ENCODE measurements around the gene C9orf78.

C9orf78 gene

DNA sequence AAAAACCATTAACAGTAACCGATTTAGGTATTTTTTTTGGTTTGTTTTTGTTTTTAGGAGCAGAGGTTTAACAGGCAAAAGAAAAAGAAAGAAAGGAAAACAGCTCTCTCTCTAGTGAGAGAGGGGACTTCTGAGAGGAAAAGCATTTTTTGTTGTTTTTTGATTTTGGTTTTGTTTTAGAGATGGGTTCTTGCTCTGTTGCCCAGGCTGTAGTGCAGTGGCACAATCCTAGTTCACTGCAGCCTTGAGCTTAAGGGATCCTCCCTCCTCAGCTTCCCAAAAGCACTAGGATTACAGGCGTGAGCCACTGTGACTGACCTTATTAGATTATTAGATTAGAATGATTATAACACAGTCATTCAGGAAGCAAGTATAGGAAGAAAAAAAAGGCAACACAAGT, 10.3 kb upstream of the C9orf78 start:
- no peak for DNase-seq (ENCODE audit: low read depth)

GRCh38 chr9:129841071-129841470, 6.0 kb upstream of the C9orf78 start:
- no peak for DNase-seq (ENCODE audit: low read depth)

GRCh38 chr9:129840034-129840433, 5.0 kb upstream of the C9orf78 start:
- no peak for DNase-seq (ENCODE audit: low read depth)

- no peak for DNase-seq (ENCODE audit: low read depth)
Observed at GRCh38 chr9:129839324-129840023, 4.4 kb upstream of the C9orf78 start.

GRCh38 chr9:129838707-129839259, 3.7 kb upstream of the C9orf78 start:
- no peak for DNase-seq (ENCODE audit: low read depth)

GRCh38 chr9:129836311-129837007, 1.4 kb upstream of the C9orf78 start:
- peak; percentile 25 for DNase-seq (ENCODE audit: low read depth)

- no peak for DNase-seq (ENCODE audit: low read depth)
Observed at GRCh38 chr9:129835860-129836223, 767 bp upstream of the C9orf78 start.

DNA sequence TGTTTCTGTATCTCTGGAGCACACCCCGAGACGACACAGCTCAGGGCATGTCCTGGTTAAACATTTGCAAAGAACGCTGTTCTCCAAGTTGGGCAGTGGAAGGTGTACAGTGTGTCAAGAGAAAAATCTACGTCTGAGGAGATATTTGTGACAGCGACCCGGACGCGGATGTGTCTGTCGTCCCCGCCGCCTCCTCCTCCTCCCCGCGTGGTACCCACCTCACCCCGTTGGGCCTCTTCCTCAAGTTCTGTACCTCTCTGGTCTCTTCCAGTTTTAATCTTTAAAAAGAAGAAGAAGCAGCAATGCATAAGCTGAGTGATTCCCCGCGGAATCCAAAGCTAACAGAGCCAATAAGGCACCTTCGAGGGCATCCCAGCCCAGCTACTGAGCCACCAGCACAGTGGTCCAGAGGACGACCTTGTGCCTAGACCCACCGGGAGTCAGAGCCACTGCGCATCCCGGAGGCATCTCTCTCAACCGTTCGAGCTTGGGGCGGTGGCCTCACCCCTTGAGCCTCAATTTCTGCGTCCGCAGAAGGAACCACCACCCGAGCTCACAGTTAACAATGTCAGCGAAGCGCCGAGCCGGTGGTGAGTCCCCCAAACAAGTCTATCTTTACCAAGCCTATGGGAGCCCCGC, 467 bp downstream of the C9orf78 start:
- peak; percentile 9 for DNase-seq (ENCODE audit: low read depth)

GRCh38 chr9:129832982-129833381, 2.1 kb downstream of the C9orf78 start:
- DNase-seq (ENCODE audit: low read depth), result no peak

DNA sequence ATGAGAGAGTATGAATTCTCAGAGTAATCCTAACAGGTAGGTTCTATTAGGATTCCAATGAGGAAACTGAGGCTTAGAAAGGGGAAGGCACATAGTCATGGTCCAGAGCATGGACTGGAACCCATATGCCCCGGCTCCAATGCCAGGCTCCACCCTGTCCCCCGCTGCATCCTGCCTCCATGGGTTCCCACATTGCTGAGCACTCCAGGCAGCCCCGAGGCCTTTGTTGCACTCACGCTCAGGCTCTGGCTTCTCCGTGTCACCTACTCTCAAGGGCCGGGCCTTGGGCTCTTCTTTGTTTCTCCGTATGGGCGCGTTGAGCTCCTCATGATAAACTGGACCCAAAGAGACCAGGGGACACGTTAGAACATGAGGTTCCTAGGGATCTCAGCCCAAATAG, 6.1 kb downstream of the C9orf78 start:
- DNase-seq (ENCODE audit: low read depth), result no peak

GRCh38 chr9:129828051-129828450, 7.0 kb downstream of the C9orf78 start:
- DNase-seq (ENCODE audit: low read depth), result no peak

DNA sequence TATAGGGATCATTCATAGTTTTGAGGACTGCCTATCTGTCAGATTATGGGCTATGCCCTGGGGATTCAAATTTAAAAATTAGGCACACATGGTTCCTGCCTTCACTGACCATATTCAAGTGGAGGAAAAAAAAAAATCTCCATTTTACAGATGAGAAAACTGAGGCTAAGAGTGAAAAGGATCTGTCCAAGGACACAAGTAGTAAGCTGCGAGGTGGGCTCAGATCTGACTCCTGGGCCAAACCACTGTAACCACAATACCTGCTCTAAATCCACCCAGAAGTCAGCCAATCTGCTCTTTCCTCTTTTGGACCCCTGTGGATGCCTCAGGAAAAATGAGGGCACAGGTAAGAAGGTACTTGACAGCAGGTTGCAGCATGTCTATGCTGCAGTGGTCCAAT, 8.3 kb downstream of the C9orf78 start:
- DNase-seq (ENCODE audit: low read depth), result no peak

DNA sequence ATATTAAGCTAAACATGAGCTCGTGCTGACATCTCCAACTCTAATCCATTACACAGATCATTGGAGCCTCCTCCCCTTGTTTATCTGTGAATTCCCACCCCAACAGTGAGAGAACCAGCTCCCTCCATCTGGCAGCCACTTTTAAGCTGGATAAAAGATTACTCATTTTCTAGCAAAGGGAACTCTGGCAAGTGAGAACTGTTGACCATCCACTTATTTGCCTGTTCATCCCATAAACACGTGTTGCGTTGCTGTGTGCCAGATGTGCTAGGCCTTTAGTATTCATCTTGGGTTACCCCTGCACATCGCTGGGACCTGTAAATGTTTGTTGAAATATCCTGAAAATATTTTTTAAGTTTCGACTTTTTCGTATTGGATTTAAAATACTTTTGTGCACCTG, 8.7 kb downstream of the C9orf78 start:
- no peak for DNase-seq (ENCODE audit: low read depth)

DNA sequence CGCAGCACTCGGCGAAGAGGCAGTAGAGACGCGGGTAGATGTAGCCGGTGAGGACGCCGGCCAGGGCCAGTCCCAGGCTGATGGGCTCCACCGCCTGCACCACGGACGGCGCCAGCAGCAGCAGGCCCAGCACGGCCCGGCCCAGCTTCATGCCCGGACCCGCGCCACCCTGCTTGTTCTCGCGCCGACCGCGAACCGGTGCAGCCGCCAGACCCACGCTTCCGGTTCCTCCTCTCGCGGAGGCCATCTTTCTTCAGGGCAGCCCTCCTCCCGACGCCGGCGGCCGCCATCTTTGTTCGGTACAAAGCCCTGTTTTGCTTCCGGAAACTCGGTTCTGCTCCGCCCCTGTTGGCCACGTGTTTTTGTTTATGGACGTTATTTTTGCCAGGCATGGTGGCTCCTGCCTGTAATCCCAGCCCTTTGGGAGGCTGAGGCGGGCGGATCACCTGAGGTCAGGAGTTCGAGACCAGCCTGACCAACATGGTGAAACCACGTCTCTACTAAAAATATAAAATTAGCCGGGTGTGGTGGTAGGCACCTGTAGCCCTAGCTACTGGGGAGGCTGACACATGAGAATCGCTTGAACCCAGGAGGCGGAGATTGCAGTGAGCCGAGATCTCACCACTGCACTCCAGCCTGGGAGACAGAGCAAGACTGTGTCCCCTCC, 11.0 kb downstream of the C9orf78 start, which contains the start of gene TOR1A:
TOR1A (minus strand) TSS at position 202 of the 667 bp plus-strand sequence; CDS start at position 151, 51 bp downstream.
- DNase-seq (ENCODE audit: low read depth), result peak; percentile 86

- no peak for DNase-seq (ENCODE audit: low read depth)
Observed at GRCh38 chr9:129823542-129823934, 11.5 kb downstream of the C9orf78 start.

GRCh38 chr9:129822898-129823541, 12.1 kb downstream of the C9orf78 start:
- no peak for DNase-seq (ENCODE audit: low read depth)

GRCh38 chr9:129816501-129817435, 18.3 kb downstream of the C9orf78 start:
- no peak for DNase-seq (ENCODE audit: low read depth)

GRCh38 chr9:129815278-129815677, 19.8 kb downstream of the C9orf78 start:
- DNase-seq (ENCODE audit: low read depth), result no peak

DNA sequence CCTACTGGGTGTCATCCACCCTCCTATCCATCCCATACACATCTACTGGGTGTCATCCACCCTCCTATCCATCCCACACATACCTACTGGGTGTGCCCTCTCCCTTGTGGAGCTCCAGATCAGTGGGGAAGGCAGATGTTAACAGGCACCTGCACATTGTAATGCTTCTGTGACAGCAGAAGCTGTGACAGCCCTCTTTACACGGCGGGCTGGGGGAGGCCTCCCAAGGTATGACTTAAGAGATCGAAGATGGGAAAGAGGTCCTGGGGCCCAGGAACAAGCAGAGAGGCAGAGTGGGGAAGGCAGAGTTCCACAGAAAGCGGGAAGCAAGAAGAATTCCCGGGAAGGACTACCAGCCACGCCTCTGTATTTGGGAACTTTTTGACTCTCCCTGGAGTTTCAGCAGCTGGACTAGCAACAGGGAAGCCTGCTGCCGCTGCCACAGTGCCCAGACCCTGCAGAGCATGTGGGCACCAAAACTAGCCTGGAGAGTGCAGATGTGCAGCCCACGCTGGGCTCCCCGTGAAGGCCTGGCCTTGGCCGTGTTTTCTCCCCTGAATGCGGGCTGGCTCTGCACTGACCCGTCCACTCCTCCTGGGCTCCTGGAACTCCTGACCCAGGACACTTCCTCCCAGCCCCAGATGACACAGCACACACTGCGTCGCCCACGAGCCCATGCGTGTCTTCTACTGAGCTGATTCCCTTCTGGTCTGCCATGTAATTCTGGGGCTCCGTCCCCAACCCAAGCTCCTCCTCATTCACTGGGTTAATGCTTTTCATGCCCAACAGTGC, 20.4 kb downstream of the C9orf78 start:
- no peak for DNase-seq (ENCODE audit: low read depth)

DNA sequence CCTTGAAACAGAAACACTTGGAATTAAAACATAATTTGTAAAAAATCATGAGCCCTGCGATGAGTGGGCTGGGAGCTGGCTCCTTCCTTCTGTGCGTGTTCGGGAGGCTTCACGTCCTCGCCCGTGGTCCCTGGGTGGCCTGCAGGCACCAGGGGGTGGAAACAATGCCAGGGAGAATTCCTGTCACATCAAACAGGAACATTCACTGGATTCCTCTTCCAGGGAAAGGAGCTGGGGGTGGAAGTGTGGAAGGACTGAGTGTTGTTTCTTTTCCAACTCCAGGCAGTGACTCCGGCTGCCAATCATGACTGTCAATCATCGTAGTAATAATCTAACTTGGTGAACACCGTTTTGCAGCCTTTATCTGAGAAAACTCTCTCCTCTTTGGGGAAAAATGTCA, 21.4 kb downstream of the C9orf78 start:
- no peak for DNase-seq (ENCODE audit: low read depth)

Measured in activated gamma-delta T cell treated with anti-CD3 and anti-CD28 coated beads, Interleukin-2, amount 50 U/mL, for 16 hours (primary cell).